ENCODE data around the gene RPRML.
"Not testable (repeated sequence)": the region's sequence is repeated elsewhere in the genome, so short reads cannot be mapped to it uniquely, and the experiment has no call there.

RPRML gene

GRCh38 chr17:46953191-46953590 lies 25.9 kb downstream of the RPRML start:
- not testable (repeated sequence) for DNase-seq (ENCODE audit: low read depth); H3K36me3 ChIP-seq (ENCODE audit: control insufficient read depth, insufficient read depth, low read length, severe bottlenecking); H3K4me1 ChIP-seq (ENCODE audit: control insufficient read depth, insufficient read depth, low read length); H3K9ac ChIP-seq (ENCODE audit: low read length); H3K9me3 ChIP-seq (ENCODE audit: control insufficient read depth, low read length); H3K4me3 ChIP-seq (ENCODE audit: low read length)
- peaks cover 37% of the 10 kb centered on the region for H3K27me3 ChIP-seq (replicated peaks; ENCODE audit: control insufficient read depth, insufficient read depth, low read length)

- Histone ChIP-seq H3K36me3 (ENCODE audit: control insufficient read depth, insufficient read depth, low read length, severe bottlenecking) (no peaks in the 10 kb centered on the region), H3K27me3 (replicated peaks; ENCODE audit: control insufficient read depth, insufficient read depth, low read length) (peaks cover 42% of the 10 kb centered on the region), H3K9ac (ENCODE audit: low read length) (no peak overlapping the region), H3K9me3 (ENCODE audit: control insufficient read depth, low read length) (no peaks in the 10 kb centered on the region), H3K4me1 (ENCODE audit: control insufficient read depth, insufficient read depth, low read length) (no peaks in the 10 kb centered on the region), H3K4me3 (ENCODE audit: low read length) (no peak overlapping the region)
- DNase-seq (ENCODE audit: low read depth): no peak
These were observed 26.9 kb downstream of the RPRML start for GRCh38 chr17:46952115-46952514.

- no peak for DNase-seq (ENCODE audit: low read depth)
- H3K9me3 ChIP-seq (ENCODE audit: control insufficient read depth, low read length): no peaks in the 10 kb centered on the region
- H3K4me1 ChIP-seq (ENCODE audit: control insufficient read depth, insufficient read depth, low read length): no peaks in the 10 kb centered on the region
- H3K36me3 ChIP-seq (ENCODE audit: control insufficient read depth, insufficient read depth, low read length, severe bottlenecking): no peaks in the 10 kb centered on the region
- H3K27me3 ChIP-seq (replicated peaks; ENCODE audit: control insufficient read depth, insufficient read depth, low read length): peaks cover 45% of the 10 kb centered on the region
- H3K4me3 ChIP-seq (ENCODE audit: low read length): no peak overlapping the region
- H3K9ac ChIP-seq (ENCODE audit: low read length): no peak overlapping the region
These were observed 27.3 kb downstream of the RPRML start for GRCh38 chr17:46951706-46952105.

DNA sequence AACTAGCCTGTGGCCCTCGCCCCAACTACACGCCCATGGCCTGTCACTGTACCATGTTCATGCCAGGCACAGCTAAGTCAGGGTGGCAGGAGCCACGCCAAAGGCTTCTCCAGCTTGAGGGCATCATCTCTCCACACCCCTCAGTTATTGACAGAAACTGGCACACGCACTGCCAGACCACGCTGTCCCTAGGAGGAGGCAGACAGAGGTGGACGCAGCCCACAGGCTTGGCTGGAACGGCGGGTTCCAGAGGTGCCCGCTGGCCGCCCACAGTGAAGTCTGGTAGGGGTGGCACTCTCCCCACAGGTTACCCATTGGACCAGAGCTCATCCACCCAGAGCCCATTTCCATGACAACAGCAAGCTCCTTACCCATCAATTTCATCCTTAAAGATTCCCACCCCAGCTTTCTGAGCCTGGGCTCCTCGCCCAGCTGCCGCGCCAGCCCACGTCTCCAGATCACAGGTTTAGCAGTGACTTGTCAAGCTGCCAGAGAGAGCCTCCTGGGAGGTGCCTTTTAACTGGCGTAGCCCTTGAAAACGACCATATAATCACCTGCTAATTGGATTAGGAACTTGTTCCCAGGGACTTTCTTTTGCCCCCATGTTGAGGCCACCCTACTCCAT lies 27.9 kb downstream of the RPRML start:
- H3K9me3 ChIP-seq (ENCODE audit: control insufficient read depth, low read length): no peaks in the 10 kb centered on the region
- no peak for DNase-seq (ENCODE audit: low read depth)
- peaks cover 45% of the 10 kb centered on the region for H3K27me3 ChIP-seq (replicated peaks; ENCODE audit: control insufficient read depth, insufficient read depth, low read length)
- no peaks in the 10 kb centered on the region for H3K4me1 ChIP-seq (ENCODE audit: control insufficient read depth, insufficient read depth, low read length)
- no peak overlapping the region for H3K4me3 ChIP-seq (ENCODE audit: low read length)
- H3K36me3 ChIP-seq (ENCODE audit: control insufficient read depth, insufficient read depth, low read length, severe bottlenecking): no peaks in the 10 kb centered on the region
- no peak overlapping the region for H3K9ac ChIP-seq (ENCODE audit: low read length)

DNA sequence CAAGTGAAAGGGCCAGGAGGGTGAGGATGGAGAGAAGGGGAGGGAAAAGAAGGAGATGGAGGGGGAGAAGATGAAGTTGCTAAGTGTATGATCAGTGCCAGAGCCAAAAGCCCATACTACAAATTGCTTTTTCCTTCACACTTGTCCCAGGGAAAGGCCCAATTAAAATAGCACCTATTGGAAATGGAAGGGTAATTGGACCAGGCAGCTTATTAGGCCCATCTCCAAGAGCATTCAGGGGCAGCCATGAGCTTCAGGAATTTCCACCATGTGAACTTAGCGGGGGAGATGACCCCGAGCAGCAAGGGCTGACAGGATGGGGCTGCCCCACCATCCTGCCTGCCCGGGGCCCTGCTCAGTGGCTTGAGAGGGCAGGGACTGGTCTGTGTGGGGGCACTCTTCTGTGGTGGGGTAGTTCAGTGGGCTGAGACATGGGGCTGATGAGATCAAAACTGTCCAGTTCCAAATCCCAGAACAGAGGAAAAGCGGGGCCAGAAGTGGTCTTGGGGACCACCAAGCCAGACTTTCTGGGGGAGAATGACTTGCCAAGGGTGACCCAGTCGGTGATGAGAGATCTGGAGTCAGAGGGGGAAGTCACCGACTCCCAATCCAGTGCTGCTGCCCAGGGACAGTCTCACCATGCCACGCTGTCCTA lies 28.6 kb downstream of the RPRML start:
- H3K36me3 ChIP-seq (ENCODE audit: control insufficient read depth, insufficient read depth, low read length, severe bottlenecking): no peaks in the 10 kb centered on the region
- peaks cover 41% of the 10 kb centered on the region for H3K27me3 ChIP-seq (replicated peaks; ENCODE audit: control insufficient read depth, insufficient read depth, low read length)
- no peaks in the 10 kb centered on the region for H3K9me3 ChIP-seq (ENCODE audit: control insufficient read depth, low read length)
- no peak overlapping the region for H3K9ac ChIP-seq (ENCODE audit: low read length)
- no peaks in the 10 kb centered on the region for H3K4me1 ChIP-seq (ENCODE audit: control insufficient read depth, insufficient read depth, low read length)
- DNase-seq (ENCODE audit: low read depth): no peak
- no peak overlapping the region for H3K4me3 ChIP-seq (ENCODE audit: low read length)

- no peaks in the 10 kb centered on the region for H3K9me3 ChIP-seq (ENCODE audit: control insufficient read depth, low read length)
- no peaks in the 10 kb centered on the region for H3K4me1 ChIP-seq (ENCODE audit: control insufficient read depth, insufficient read depth, low read length)
- no peaks in the 10 kb centered on the region for H3K36me3 ChIP-seq (ENCODE audit: control insufficient read depth, insufficient read depth, low read length, severe bottlenecking)
- H3K27me3 ChIP-seq (replicated peaks; ENCODE audit: control insufficient read depth, insufficient read depth, low read length): peaks cover 41% of the 10 kb centered on the region
- no peak overlapping the region for H3K9ac ChIP-seq (ENCODE audit: low read length)
- no peak overlapping the region for H3K4me3 ChIP-seq (ENCODE audit: low read length)
- no peak for DNase-seq (ENCODE audit: low read depth)
These were observed 29.5 kb downstream of the RPRML start for GRCh38 chr17:46949291-46950174.

DNA sequence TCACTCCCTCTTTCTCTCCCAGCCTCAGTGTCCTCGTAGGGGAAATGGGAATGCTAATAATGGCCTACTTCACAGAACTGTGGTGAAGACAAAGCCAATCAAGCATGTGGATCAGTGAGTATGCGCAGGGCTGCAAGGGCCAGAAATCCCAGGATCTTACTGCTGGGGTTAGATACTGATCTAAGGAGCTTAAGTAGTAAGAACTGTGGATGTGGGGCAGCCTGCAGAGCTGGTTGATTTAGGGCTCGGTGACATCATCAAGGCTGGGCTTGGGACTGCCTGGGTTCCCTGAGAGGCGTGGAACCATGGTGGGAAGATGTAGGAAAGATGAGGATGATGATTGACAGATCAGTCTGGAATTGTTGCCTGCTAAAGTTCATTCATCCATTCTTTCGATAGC lies 30.5 kb downstream of the RPRML start:
- Histone ChIP-seq H3K4me3 (ENCODE audit: low read length) (no peak overlapping the region), H3K9ac (ENCODE audit: low read length) (no peak overlapping the region), H3K27me3 (replicated peaks; ENCODE audit: control insufficient read depth, insufficient read depth, low read length) (peaks cover 41% of the 10 kb centered on the region), H3K4me1 (ENCODE audit: control insufficient read depth, insufficient read depth, low read length) (peaks cover 8% of the 10 kb centered on the region), H3K9me3 (ENCODE audit: control insufficient read depth, low read length) (no peaks in the 10 kb centered on the region), H3K36me3 (ENCODE audit: control insufficient read depth, insufficient read depth, low read length, severe bottlenecking) (no peaks in the 10 kb centered on the region)
- DNase-seq (ENCODE audit: low read depth): no peak

GRCh38 chr17:46947216-46947615 lies 31.8 kb downstream of the RPRML start:
- Histone ChIP-seq H3K9me3 (ENCODE audit: control insufficient read depth, low read length) (no peaks in the 10 kb centered on the region), H3K4me3 (ENCODE audit: low read length) (no peak overlapping the region), H3K36me3 (ENCODE audit: control insufficient read depth, insufficient read depth, low read length, severe bottlenecking) (no peaks in the 10 kb centered on the region), H3K9ac (ENCODE audit: low read length) (no peak overlapping the region), H3K4me1 (ENCODE audit: control insufficient read depth, insufficient read depth, low read length) (peaks cover 20% of the 10 kb centered on the region), H3K27me3 (replicated peaks; ENCODE audit: control insufficient read depth, insufficient read depth, low read length) (peaks cover 36% of the 10 kb centered on the region)
- no peak for DNase-seq (ENCODE audit: low read depth)

GRCh38 chr17:46944931-46945330 lies 34.1 kb downstream of the RPRML start:
- peaks cover 11% of the 10 kb centered on the region for H3K36me3 ChIP-seq (ENCODE audit: control insufficient read depth, insufficient read depth, low read length, severe bottlenecking)
- DNase-seq (ENCODE audit: low read depth): no peak
- H3K9me3 ChIP-seq (ENCODE audit: control insufficient read depth, low read length): no peaks in the 10 kb centered on the region
- H3K27me3 ChIP-seq (replicated peaks; ENCODE audit: control insufficient read depth, insufficient read depth, low read length): peaks cover 16% of the 10 kb centered on the region
- peaks cover 22% of the 10 kb centered on the region for H3K4me1 ChIP-seq (ENCODE audit: control insufficient read depth, insufficient read depth, low read length)
- H3K9ac ChIP-seq (ENCODE audit: low read length): no peak overlapping the region
- no peak overlapping the region for H3K4me3 ChIP-seq (ENCODE audit: low read length)

GRCh38 chr17:46943501-46944393 lies 35.3 kb downstream of the RPRML start:
- DNase-seq (ENCODE audit: low read depth): no peak
- Histone ChIP-seq H3K27me3 (replicated peaks; ENCODE audit: control insufficient read depth, insufficient read depth, low read length) (peaks cover 14% of the 10 kb centered on the region), H3K36me3 (ENCODE audit: control insufficient read depth, insufficient read depth, low read length, severe bottlenecking) (peaks cover 23% of the 10 kb centered on the region), H3K9me3 (ENCODE audit: control insufficient read depth, low read length) (no peaks in the 10 kb centered on the region), H3K9ac (ENCODE audit: low read length) (no peak overlapping the region), H3K4me3 (ENCODE audit: low read length) (no peak overlapping the region), H3K4me1 (ENCODE audit: control insufficient read depth, insufficient read depth, low read length) (peaks cover 22% of the 10 kb centered on the region)

DNA sequence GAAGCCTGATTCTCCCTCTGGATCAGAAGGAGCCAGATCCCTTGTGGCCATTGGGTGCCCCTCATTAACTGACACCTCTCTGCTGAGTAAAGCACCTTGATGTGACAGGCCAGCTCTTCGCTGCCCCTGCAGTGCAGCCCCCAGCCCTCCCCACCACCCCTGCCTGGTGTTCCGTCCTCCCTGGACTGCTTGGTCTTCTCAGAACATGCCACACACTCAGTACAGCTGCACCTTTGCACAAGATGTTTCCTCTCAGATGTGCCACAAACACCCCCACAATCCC lies 35.9 kb downstream of the RPRML start:
- Histone ChIP-seq H3K4me3 (ENCODE audit: low read length) (no peak overlapping the region), H3K4me1 (ENCODE audit: control insufficient read depth, insufficient read depth, low read length) (peaks cover 22% of the 10 kb centered on the region), H3K9me3 (ENCODE audit: control insufficient read depth, low read length) (no peaks in the 10 kb centered on the region), H3K27me3 (replicated peaks; ENCODE audit: control insufficient read depth, insufficient read depth, low read length) (peaks cover 10% of the 10 kb centered on the region), H3K9ac (ENCODE audit: low read length) (no peak overlapping the region), H3K36me3 (ENCODE audit: control insufficient read depth, insufficient read depth, low read length, severe bottlenecking) (peaks cover 29% of the 10 kb centered on the region)
- no peak for DNase-seq (ENCODE audit: low read depth)

All from adipocyte (in vitro differentiated cells).